ENCODE results near the gene CXCR1.

- TF ChIP-seq POLR2A (conservative IDR thresholded peaks at IDR 0.05) = no peak
- no peak for TF ChIP-seq FOXJ3 (CRISPR knock-in tag; IDR thresholded peaks at IDR 0.05)
- TF ChIP-seq POLR2AphosphoS5 (IDR thresholded peaks at IDR 0.05; ENCODE audit: control insufficient read depth, insufficient read depth, low read depth, low read length) = no peak
Observed at GRCh38 chr2:218162814-218163213, 3.9 kb downstream of the CXCR1 start.
